Bone marrow (tissue), 2 donors: Measurements from ENCODE around the gene SUMO2.
"Not testable (repeated sequence)": the region's sequence is repeated elsewhere in the genome, so short reads cannot be mapped to it uniquely, and the experiment has no call there.

Experiments used
- DNase-seq, 2 donors: peaks; one replicate each; lab custom pipeline; 2025; lab: John Stamatoyannopoulos, UW

The SUMO2 gene

GRCh38 chr17:75144816-75145512, 37.8 kb downstream of the SUMO2 start:
- no peak for DNase-seq

GRCh38 chr17:75142236-75142971, 40.4 kb downstream of the SUMO2 start:
- DNase-seq, result no peak

GRCh38 chr17:75138519-75138918, 44.2 kb downstream of the SUMO2 start:
- DNase-seq, result no peak

GRCh38 chr17:75137762-75138161, 45.0 kb downstream of the SUMO2 start:
- DNase-seq, result not testable (repeated sequence)

- DNase-seq, result no peak
Observed at GRCh38 chr17:75135946-75136345, 46.8 kb downstream of the SUMO2 start.

GRCh38 chr17:75135452-75135851, 47.3 kb downstream of the SUMO2 start:
- DNase-seq, result no peak

- not testable (repeated sequence) for DNase-seq
Observed at GRCh38 chr17:75133607-75134347, 49.0 kb downstream of the SUMO2 start.

GRCh38 chr17:75133001-75133400, 49.8 kb downstream of the SUMO2 start:
- DNase-seq, result no peak

GRCh38 chr17:75132018-75133000, 50.5 kb downstream of the SUMO2 start:
- DNase-seq, result not testable (repeated sequence)

- peak; percentile 61 to 66 for DNase-seq
Observed at GRCh38 chr17:75131278-75132017, 51.3 kb downstream of the SUMO2 start, which contains the start of gene NT5C. TSS of gene NT5C (minus strand) at chr17:75131742. CDS start at chr17:75131707, 35 bp downstream.

GRCh38 chr17:75130632-75131277, 52.0 kb downstream of the SUMO2 start:
- DNase-seq, result peak; percentile 32 to 47

- no peak for DNase-seq
Observed at GRCh38 chr17:75130059-75130631, 52.6 kb downstream of the SUMO2 start.

- no peak for DNase-seq
Observed at GRCh38 chr17:75129576-75129975, 53.2 kb downstream of the SUMO2 start.

- DNase-seq, result no peak
Observed at GRCh38 chr17:75128694-75129505, 53.9 kb downstream of the SUMO2 start.

GRCh38 chr17:75127936-75128335, 54.8 kb downstream of the SUMO2 start:
- DNase-seq, result not testable (repeated sequence)

GRCh38 chr17:75126954-75127353, 55.8 kb downstream of the SUMO2 start:
- no peak for DNase-seq

- DNase-seq, result no peak
Observed at GRCh38 chr17:75125984-75126383, 56.8 kb downstream of the SUMO2 start.

GRCh38 chr17:75124819-75125162, 58.0 kb downstream of the SUMO2 start:
- DNase-seq, result no peak
